Activated CD4-positive, alpha-beta T cell treated with anti-CD3 and anti-CD28 coated beads for 48 hours (primary cell): ENCODE data around the gene CNR2.

Experiments used
- DNase-seq: peaks from one replicate; pipeline ENCODE4 v3.0.0-alpha.2; 2020

The CNR2 gene

GRCh38 chr1:23913212-23913880 is at the start of gene CNR2:
CNR2 (minus strand) TSS chr1:23913362; CDS start chr1:23875617, 37,745 bp downstream.
- no peak for DNase-seq

GRCh38 chr1:23960291-23961020 is 47.3 kb upstream of the CNR2 start:
- DNase-seq: no peak

- peak; percentile 98 for DNase-seq
Measured at GRCh38 chr1:23959461-23960290, 46.5 kb upstream of the CNR2 start, which contains the start of gene PNRC2. PNRC2 (plus strand) TSS chr1:23959828; CDS start chr1:23961458, 1,630 bp downstream.

GRCh38 chr1:23958810-23959460 is 45.8 kb upstream of the CNR2 start:
- DNase-seq: peak; percentile 96

- DNase-seq: peak; percentile 26
Measured at GRCh38 chr1:23958040-23958809, 45.1 kb upstream of the CNR2 start.

GRCh38 chr1:23957096-23957495 is 43.9 kb upstream of the CNR2 start:
- DNase-seq: no peak

- DNase-seq: no peak
Measured at GRCh38 chr1:23953020-23953419, 39.9 kb upstream of the CNR2 start.

GRCh38 chr1:23947366-23947765 is 34.2 kb upstream of the CNR2 start:
- DNase-seq: no peak

- DNase-seq: no peak
Measured at GRCh38 chr1:23936481-23937176, 23.5 kb upstream of the CNR2 start.

- no peak for DNase-seq
Measured at GRCh38 chr1:23931491-23931880, 18.3 kb upstream of the CNR2 start.

GRCh38 chr1:23930861-23931490 is 17.8 kb upstream of the CNR2 start:
- DNase-seq: no peak

GRCh38 chr1:23930270-23930669 is 17.1 kb upstream of the CNR2 start:
- no peak for DNase-seq

- no peak for DNase-seq
Measured at GRCh38 chr1:23928789-23929188, 15.6 kb upstream of the CNR2 start.

- no peak for DNase-seq
Measured at GRCh38 chr1:23927097-23927496, 13.9 kb upstream of the CNR2 start.

GRCh38 chr1:23925279-23925678 is 12.1 kb upstream of the CNR2 start:
- no peak for DNase-seq

GRCh38 chr1:23924601-23925000 is 11.4 kb upstream of the CNR2 start:
- no peak for DNase-seq

GRCh38 chr1:23923592-23924499 is 10.7 kb upstream of the CNR2 start:
- DNase-seq: no peak

GRCh38 chr1:23922321-23922943 is 9.3 kb upstream of the CNR2 start:
- no peak for DNase-seq
